Measurements from ENCODE around the gene SNRNP35. TPM values are rescaled to one million over a fixed set of nuclear protein-coding genes. Genes with fewer than 3 reads are reported as not detected.
"Not testable (repeated sequence)": the region's sequence is repeated elsewhere in the genome, so short reads cannot be mapped to it uniquely, and the experiment has no call there.

SNRNP35 gene
- total and polyA plus RNA-seq, 2 of the 8 experiments (the other 6 are each of a cell fraction or from before 2014, with no cell fraction given): 8.0 to 16.9 TPM

DNA sequence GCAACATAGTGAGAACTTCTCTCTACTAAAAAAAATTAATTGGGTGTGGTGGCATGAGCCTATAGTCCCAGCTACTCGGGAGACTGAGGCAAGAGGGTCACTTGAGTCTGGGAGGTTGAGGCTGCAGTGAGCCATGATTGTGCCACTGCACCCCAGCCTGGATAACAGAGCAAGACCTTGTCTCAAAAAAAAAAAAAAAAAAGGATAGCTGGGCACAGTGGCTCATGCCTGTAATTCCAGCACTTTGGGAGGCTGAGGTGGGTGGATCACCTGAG, 5.7 kb upstream of the SNRNP35 start:
- H2AK5ac ChIP-seq (ENCODE audit: low read depth, low read length); H2AFZ ChIP-seq (ENCODE audit: low read length); H3K23ac ChIP-seq (ENCODE audit: insufficient read length); H3K36me3 ChIP-seq (ENCODE audit: control insufficient read depth in 2 of 4, insufficient read depth in 4 of 4, low read length in 3 of 4); H3K18ac ChIP-seq (ENCODE audit: extremely low read depth, low read length); H3K79me2 ChIP-seq (ENCODE audit: control insufficient read depth in 1 of 2, insufficient read depth in 2 of 2, low read length in 2 of 2); H2BK20ac ChIP-seq (ENCODE audit: low read length); H2BK15ac ChIP-seq (ENCODE audit: low read length); H3K27me3 ChIP-seq (replicated peaks in 1 of 4; ENCODE audit: control insufficient read depth in 3 of 4, extremely low read depth in 1 of 4, insufficient read depth in 3 of 4, low read length in 3 of 4); DNase-seq (ENCODE audit: low read depth in 1 of 2, low spot score in 2 of 2); FAIRE-seq; H4K8ac ChIP-seq (ENCODE audit: extremely low read depth, insufficient read depth, low read length); H3K4me3 ChIP-seq (ENCODE audit: extremely low read depth in 1 of 4, insufficient read depth in 2 of 4, low read depth in 3 of 4, low read length in 4 of 4); H4K5ac ChIP-seq (ENCODE audit: insufficient read length, low read depth, low read length); H3K23me2 ChIP-seq (ENCODE audit: low read depth, low read length); POLR2A ChIA-PET (ENCODE audit: partially characterized antibody); H3K4me2 ChIP-seq (ENCODE audit: insufficient read depth in 1 of 2, low read depth in 2 of 2, low read length in 2 of 2); H3K9me3 ChIP-seq (ENCODE audit: insufficient read depth in 2 of 2, low read depth in 1 of 2, low read length in 1 of 2); H2BK120ac ChIP-seq (replicated peaks; ENCODE audit: low read depth, low read length); H3K79me1 ChIP-seq (ENCODE audit: low read depth, low read length); H3K9ac ChIP-seq (replicated peaks in 1 of 4; ENCODE audit: extremely low read depth in 1 of 4, low read depth in 3 of 4, low read length in 3 of 4); H2BK12ac ChIP-seq (ENCODE audit: low read depth, low read length); H3K4ac ChIP-seq (replicated peaks; ENCODE audit: insufficient read length, low read depth, low read length); H4K91ac ChIP-seq (replicated peaks; ENCODE audit: insufficient read length, low read length); H4K20me1 ChIP-seq (replicated peaks in 1 of 2; ENCODE audit: control insufficient read depth in 1 of 2, insufficient read depth in 2 of 2, low read length in 2 of 2); H3K14ac ChIP-seq (ENCODE audit: insufficient read length); H3K56ac ChIP-seq (replicated peaks; ENCODE audit: insufficient read length, low read depth, low read length); H3K4me1 ChIP-seq (replicated peaks in 1 of 4; ENCODE audit: control insufficient read depth in 3 of 4, insufficient read depth in 4 of 4, low read length in 3 of 4); H2BK5ac ChIP-seq (ENCODE audit: low read depth, low read length); H3K27ac ChIP-seq (ENCODE audit: low read depth, low read length): not testable (repeated sequence)
- 75% methylated on average over 1 of the region's 1 CpG; no CpG with 5 or more reads in 1 of the 2 experiments for WGBS, 2 experiments (ENCODE audit: extremely low coverage in 1 of 2, insufficient coverage in 1 of 2, insufficient read length in 1 of 2, insufficient replicate concordance in 2 of 2, low coverage in 1 of 2, low lambda C conversion rate in 2 of 2, missing lambda C conversion rate in 1 of 2)
- CTCF ChIA-PET (ENCODE audit: partially characterized antibody): interaction anchor here (0.6 to 1.1 kb wide), 2 partner anchors 13 to 15 kb away, joined by 3 to 4 read pairs; no protein-coding TSS in a partner anchor

Measured in H1 (cell line).